OCI-LY7 (cell line): ENCODE measurements around the gene SENP1. TPM values are rescaled to one million over a fixed set of nuclear protein-coding genes. Genes with fewer than 3 reads are reported as not detected.

ENCODE experiments used
- BruUV-seq: library from RNA; stranded (reverse); fragments of 400-500 nt; replicated peaks from 2 replicates; lab custom pipeline; 2021; lab: Mats Ljungman, UMichigan
- CTCF ChIA-PET: fragments of 300-600 bp; sonication (Branson Sonifier 250); formaldehyde crosslinking; loops from one replicate; lab custom pipeline; 2022; ENCODE audit warnings: antibody characterized with exemption; ENCODE audit not compliant: unreplicated experiment; lab: Charles Lee
- POLR2A ChIA-PET: fragments of 300-600 bp; sonication (Branson Sonifier 250); formaldehyde crosslinking; loops from one replicate; lab custom pipeline; 2022; ENCODE audit warnings: antibody characterized with exemption; lab: Charles Lee
- DNase-seq: peaks from one replicate; pipeline ENCODE4 v3.0.0-alpha.2; 2015; ENCODE audit warnings: low spot score
- H2AFZ ChIP-seq: fragments of 200-600 bp; sonication (generic), shearing (Covaris generic); 2 replicates; pipeline ENCODE4 v1.6.1; 2014; ENCODE audit warnings: mild to moderate bottlenecking, antibody characterized with exemption, low read length, moderate library complexity
- H3K27ac ChIP-seq: fragments of 200-600 bp; sonication (generic); 2 replicates; pipeline ENCODE4 v1.5.1; 2014; ENCODE audit warnings: mixed run types, low read depth, mild to moderate bottlenecking, moderate library complexity, low read length, inconsistent platforms; ENCODE audit not compliant: poor library complexity, severe bottlenecking
- H3K36me3 ChIP-seq: fragments of 200-600 bp; sonication (generic); 2 replicates; pipeline ENCODE4 v1.6.1; 2014; ENCODE audit warnings: mild to moderate bottlenecking, antibody characterized with exemption, low read length, moderate library complexity, mixed read lengths; ENCODE audit not compliant: insufficient read depth
- H3K4me1 ChIP-seq: fragments of 200-600 bp; sonication (generic); 2 replicates; pipeline ENCODE4 v1.5.1; 2014; ENCODE audit warnings: mild to moderate bottlenecking, low read length; ENCODE audit not compliant: insufficient read depth, poor library complexity, severe bottlenecking
- H3K4me2 ChIP-seq: fragments of 200-600 bp; sonication (generic); 2 replicates; pipeline ENCODE4 v1.6.1; 2014; ENCODE audit warnings: mild to moderate bottlenecking, low read length
- H3K4me3 ChIP-seq: fragments of 200-600 bp; sonication (generic); 2 replicates; pipeline ENCODE4 v1.5.1; 2014; ENCODE audit warnings: mild to moderate bottlenecking, low read depth, low read length; ENCODE audit not compliant: poor library complexity, severe bottlenecking
- H3K79me2 ChIP-seq: fragments of 200-600 bp; sonication (generic); 2 replicates; pipeline ENCODE4 v1.6.1; 2016; ENCODE audit warnings: low read depth, mild to moderate bottlenecking, low read length, moderate library complexity, mixed read lengths; ENCODE audit not compliant: insufficient read depth
- H3K9me2 ChIP-seq: fragments of 200-600 bp; sonication (generic); 2 replicates; pipeline ENCODE4 v1.6.1; 2016; ENCODE audit warnings: mild to moderate bottlenecking, low read length, mixed read lengths; ENCODE audit not compliant: insufficient read depth
- H3K9me3 ChIP-seq: fragments of 200-600 bp; sonication (generic); 2 replicates; pipeline ENCODE4 v1.6.1; 2014; ENCODE audit warnings: mild to moderate bottlenecking, mixed run types, low read length, mixed read lengths
- H4K20me1 ChIP-seq: fragments of 200-600 bp; sonication (generic); 2 replicates; pipeline ENCODE4 v1.6.1; 2014; ENCODE audit warnings: mild to moderate bottlenecking, antibody characterized with exemption, low read length, moderate library complexity, mixed read lengths; ENCODE audit not compliant: insufficient read depth
- CTCF ChIP-seq: fragments of 200-600 bp; sonication (generic); conservative IDR thresholded peaks from 2 replicates; pipeline ENCODE4 v1.5.1; 2014; ENCODE audit warnings: mild to moderate bottlenecking, antibody characterized with exemption, low read length, moderate library complexity, mixed read lengths
- EZH2phosphoT487 ChIP-seq: fragments of 200-600 bp; sonication (generic); IDR thresholded peaks from 2 replicates; pipeline ENCODE4 v1.6.1; 2018; ENCODE audit warnings: low read depth, borderline replicate concordance, mild to moderate bottlenecking, mixed run types, antibody characterized with exemption, low read length, moderate library complexity, mixed read lengths
- intact Hi-C: fragments of 100-400 bp; cut with micrococcal nuclease; formaldehyde crosslinking; loops from one replicate; pipeline ENCODE4 v1.10.0; 2022; ENCODE audit not compliant: unreplicated experiment
- total RNA-seq, 2 experiments: library from RNA; depleted of rRNA in 1 of 2; stranded (reverse); fragments of >200 nt in 1 of 2; shearing (Covaris generic) in 1 of 2; gene quantifications; 2 replicates each; pipeline ENCODE4 v1.2.3, GENCODE V29; 2014 to 2022

SENP1 gene
- total RNA-seq, 2 experiments from 2014 or later: 48.3 to 54.7 TPM

- Histone ChIP-seq H3K9me3 (no peaks in the 10 kb centered on the region), H4K20me1 (no peaks in the 10 kb centered on the region), H3K27ac (no peak overlapping the region), H2AFZ (no peak overlapping the region), H3K4me2 (no peak overlapping the region), H3K36me3 (peaks cover 86% of the 10 kb centered on the region), H3K9me2 (no peaks in the 10 kb centered on the region), H3K4me3 (no peak overlapping the region), H3K4me1 (no peaks in the 10 kb centered on the region), H3K79me2 (no peaks in the 10 kb centered on the region)
- ChIA-PET CTCF (no interaction called here), POLR2A (interaction anchor here (1.0 to 1.6 kb wide), 2 partner anchors 8 to 81 kb away, joined by 3 read pairs; no protein-coding TSS in a partner anchor)
- TF ChIP-seq CTCF (no peak), EZH2phosphoT487 (no peak)
- intact Hi-C loops: no loop called here
- BruUV-seq: no TSS peak
- DNase-seq: no peak
Measured at GRCh38 chr12:48045061-48045846, 60.6 kb downstream of the SENP1 start.

GRCh38 chr12:48044396-48044795 is 61.5 kb downstream of the SENP1 start:
- no peak for DNase-seq
- Histone ChIP-seq H2AFZ (no peak overlapping the region), H3K36me3 (peaks cover 77% of the 10 kb centered on the region), H3K4me1 (peaks cover 4% of the 10 kb centered on the region), H3K9me2 (no peaks in the 10 kb centered on the region), H3K79me2 (no peaks in the 10 kb centered on the region), H3K4me2 (no peak overlapping the region), H3K4me3 (no peak overlapping the region), H4K20me1 (no peaks in the 10 kb centered on the region), H3K9me3 (no peaks in the 10 kb centered on the region), H3K27ac (no peak overlapping the region)
- ChIA-PET POLR2A (interaction anchor here (1.6 kb wide), 1 partner anchor 9 kb away, joined by 3 read pairs; no protein-coding TSS in a partner anchor), CTCF (no interaction called here)
- intact Hi-C loops: no loop called here
- TF ChIP-seq EZH2phosphoT487 (no peak), CTCF (no peak)
- no TSS peak for BruUV-seq

GRCh38 chr12:48043771-48044170 is 62.1 kb downstream of the SENP1 start:
- H4K20me1 ChIP-seq: no peaks in the 10 kb centered on the region
- BruUV-seq: TSS peak; percentile 36
- H3K9me3 ChIP-seq: no peaks in the 10 kb centered on the region
- H3K9me2 ChIP-seq: no peaks in the 10 kb centered on the region
- no peak overlapping the region for H3K27ac ChIP-seq
- H3K36me3 ChIP-seq: peaks cover 71% of the 10 kb centered on the region
- ChIA-PET CTCF (no interaction called here), POLR2A (interaction anchor here (1.6 kb wide), 1 partner anchor 9 kb away, joined by 3 read pairs; no protein-coding TSS in a partner anchor)
- no peaks in the 10 kb centered on the region for H3K79me2 ChIP-seq
- H2AFZ ChIP-seq: no peak overlapping the region
- TF ChIP-seq EZH2phosphoT487: no peak
- no peak overlapping the region for H3K4me2 ChIP-seq
- intact Hi-C loops: no loop called here
- DNase-seq: no peak
- H3K4me1 ChIP-seq: peaks cover 4% of the 10 kb centered on the region
- H3K4me3 ChIP-seq: no peak overlapping the region
